ENCODE data around the gene GNG4.

The GNG4 gene

GRCh38 chr1:235502601-235503402, 146.8 kb downstream of the GNG4 start:
- no peak for DNase-seq

DNA sequence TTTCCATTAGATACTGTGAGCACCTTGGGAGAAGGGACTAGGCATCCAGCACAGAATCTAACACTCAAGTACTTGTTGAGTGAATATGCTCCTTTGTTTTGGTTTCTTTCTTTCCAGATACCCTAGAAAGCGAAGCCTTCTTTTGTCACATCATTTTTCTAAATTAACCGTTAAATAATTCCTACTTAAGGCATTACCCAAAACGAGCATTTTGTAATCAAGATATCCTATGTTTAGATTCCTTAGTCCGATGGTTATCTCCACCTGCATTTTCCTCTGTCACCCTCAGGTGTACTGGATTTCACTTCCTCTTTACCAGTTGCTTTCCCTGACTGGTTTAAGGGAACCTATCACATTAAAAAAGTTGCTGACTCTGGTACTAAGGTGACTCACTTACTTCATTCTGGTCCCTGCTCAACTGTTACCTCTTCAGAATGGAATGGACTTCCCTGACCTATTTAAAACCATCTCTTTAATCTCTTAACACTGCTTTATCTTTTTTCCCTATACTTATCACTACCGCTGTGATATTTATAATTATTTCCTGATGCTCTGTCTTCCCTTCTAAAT, 148.5 kb downstream of the GNG4 start:
- no peak for DNase-seq

Data from anterior cingulate cortex (tissue), 58 donors.